SKM-1 treated with dmso at 0.1 percent for 144 hours (cell line): ENCODE data around the gene SH2D4B.

Experiments
- DNase-seq: peaks from one replicate; lab custom pipeline; 2025; ENCODE audit not compliant: unreplicated experiment; lab: John Stamatoyannopoulos, UW

SH2D4B gene

GRCh38 chr10:80503584-80504157, 34.0 kb upstream of the SH2D4B start:
- DNase-seq = no peak

GRCh38 chr10:80504158-80504811, 33.4 kb upstream of the SH2D4B start:
- peak; percentile 66 for DNase-seq

GRCh38 chr10:80504897-80505465, 32.7 kb upstream of the SH2D4B start:
- DNase-seq = no peak

GRCh38 chr10:80506189-80506575, 31.5 kb upstream of the SH2D4B start:
- DNase-seq = no peak

DNA sequence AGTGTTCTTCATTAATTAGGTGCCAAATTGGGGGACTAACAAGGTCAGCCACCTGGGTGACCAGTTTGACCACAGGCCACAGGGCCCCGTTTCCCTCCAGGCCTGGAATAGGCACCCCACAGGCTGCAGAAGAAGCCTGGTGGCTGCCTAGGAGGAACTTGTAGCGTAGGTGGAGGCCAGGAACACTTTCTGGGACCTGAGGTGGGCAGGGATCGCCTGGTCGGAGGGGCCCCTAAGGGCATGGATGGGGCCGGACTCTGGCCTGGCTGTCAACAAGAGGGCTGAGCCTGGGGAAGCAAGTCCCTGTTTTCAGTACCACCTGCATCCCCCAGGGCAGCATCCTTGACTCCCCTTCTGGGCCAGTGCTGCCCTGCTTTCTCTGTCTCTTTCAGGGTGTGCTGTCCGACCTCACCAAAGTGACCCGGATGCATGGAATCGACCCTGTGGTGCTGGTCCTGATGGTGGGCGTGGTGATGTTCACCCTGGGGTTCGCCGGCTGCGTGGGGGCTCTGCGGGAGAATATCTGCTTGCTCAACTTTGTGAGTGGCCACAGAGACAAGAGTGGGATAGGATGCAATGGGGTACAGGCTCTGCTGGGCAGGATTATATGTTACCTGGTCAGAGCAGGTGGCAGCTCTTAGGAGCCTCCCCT, 30.7 kb upstream of the SH2D4B start:
- DNase-seq = no peak

GRCh38 chr10:80509108-80509402, 28.6 kb upstream of the SH2D4B start:
- no peak for DNase-seq

DNA sequence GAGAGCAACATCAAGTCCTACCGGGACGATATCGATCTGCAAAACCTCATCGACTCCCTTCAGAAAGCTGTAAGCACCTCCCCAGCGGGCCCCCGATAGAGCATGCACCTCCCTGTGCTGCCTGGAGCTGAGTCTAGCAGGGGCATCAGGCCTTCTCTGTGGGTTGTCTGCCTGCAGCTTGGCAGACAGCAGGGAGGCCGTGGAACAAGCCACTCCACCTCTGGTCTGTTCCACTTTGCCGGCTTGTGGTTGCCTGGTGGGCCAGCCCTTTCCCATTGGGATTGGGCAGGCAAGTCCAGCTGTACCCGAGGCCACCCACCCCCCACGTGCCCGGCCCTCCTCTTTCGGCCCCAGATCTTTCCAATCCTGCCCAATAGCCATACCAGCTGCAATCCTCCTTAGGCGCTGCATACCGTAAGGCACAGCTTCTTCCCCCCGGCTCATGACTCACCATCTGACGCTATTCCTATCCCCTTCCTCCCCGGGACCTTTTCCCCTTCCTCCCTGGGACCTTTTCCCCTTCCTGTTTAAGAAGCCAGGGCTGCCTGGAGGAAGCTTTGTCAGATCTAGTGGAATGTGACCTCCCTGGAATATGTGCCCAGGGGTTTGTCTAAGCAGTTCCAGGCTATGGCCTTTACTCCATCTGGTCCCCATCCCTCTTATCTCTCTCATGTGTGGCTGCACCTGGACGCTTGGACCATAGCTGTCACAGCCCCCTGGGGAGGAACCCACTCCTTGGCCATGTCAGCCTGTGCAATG, 28.1 kb upstream of the SH2D4B start:
- no peak for DNase-seq

DNA sequence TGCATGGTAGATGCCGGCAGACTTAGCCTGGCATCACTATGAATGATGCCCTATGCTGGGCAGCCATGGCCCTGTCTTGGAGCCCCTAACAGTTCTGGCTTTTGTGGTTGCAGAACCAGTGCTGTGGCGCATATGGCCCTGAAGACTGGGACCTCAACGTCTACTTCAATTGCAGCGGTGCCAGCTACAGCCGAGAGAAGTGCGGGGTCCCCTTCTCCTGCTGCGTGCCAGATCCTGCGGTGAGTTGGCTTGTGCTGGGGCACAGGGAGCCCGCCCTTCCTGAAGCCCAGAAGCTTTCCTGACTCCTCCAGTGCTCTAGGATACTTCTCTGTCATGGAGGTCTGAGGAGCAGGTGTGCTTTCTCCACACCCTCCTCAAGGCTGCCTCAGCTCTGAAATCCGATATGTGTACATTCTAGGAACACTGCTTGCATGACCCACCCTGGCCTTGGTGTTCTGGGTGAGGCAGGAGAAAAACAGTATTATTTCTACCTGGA, 25.6 kb upstream of the SH2D4B start:
- no peak for DNase-seq

- DNase-seq = no peak
These were observed 24.6 kb upstream of the SH2D4B start for GRCh38 chr10:80513106-80513505.

GRCh38 chr10:80515511-80515910, 22.2 kb upstream of the SH2D4B start:
- DNase-seq = no peak

DNA sequence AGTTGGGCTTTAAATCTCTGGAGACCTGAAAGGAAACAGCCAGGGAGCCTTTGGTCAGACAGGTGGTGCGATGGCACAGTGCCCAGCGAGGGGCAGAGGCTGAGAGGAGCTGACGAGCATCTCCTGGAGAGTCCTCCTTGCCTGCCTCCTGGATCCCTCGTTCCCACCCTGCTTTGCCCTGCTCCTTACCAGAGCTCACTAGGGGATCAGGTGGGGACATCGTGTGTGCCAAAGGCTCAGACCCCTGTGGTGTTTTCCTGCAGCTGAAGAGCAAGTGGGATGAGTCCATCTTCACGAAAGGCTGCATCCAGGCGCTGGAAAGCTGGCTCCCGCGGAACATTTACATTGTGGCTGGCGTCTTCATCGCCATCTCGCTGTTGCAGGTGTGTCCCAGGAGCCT, 21.8 kb upstream of the SH2D4B start:
- no peak for DNase-seq

DNA sequence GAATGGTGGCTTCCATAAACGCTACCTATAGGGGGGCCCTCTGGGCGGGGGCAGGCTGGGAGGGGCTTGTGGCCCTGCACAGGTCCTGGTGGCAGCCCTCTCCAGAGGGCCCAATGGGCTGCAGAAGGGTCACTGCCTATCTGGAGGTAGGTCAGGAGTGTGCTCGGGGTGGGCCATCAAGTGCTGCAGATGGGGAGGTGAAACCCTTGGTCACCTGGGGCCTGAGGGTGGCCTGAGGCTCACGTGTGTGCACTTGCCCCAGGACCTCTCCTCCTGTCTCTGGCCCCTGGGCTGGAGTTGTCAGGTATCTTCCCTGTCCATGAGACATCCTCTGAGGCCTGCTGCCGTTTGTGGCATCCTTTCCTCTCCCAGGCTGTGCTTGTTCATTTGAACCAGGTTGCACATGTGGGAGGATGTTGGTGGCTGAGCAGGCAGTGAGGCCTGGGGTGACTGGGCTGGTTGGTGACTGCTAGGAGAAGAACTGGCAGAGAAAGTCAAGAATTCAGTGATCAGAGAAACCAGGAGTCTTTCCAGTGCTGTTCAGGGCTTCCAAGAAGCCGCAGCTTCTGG, 21.1 kb upstream of the SH2D4B start:
- no peak for DNase-seq

DNA sequence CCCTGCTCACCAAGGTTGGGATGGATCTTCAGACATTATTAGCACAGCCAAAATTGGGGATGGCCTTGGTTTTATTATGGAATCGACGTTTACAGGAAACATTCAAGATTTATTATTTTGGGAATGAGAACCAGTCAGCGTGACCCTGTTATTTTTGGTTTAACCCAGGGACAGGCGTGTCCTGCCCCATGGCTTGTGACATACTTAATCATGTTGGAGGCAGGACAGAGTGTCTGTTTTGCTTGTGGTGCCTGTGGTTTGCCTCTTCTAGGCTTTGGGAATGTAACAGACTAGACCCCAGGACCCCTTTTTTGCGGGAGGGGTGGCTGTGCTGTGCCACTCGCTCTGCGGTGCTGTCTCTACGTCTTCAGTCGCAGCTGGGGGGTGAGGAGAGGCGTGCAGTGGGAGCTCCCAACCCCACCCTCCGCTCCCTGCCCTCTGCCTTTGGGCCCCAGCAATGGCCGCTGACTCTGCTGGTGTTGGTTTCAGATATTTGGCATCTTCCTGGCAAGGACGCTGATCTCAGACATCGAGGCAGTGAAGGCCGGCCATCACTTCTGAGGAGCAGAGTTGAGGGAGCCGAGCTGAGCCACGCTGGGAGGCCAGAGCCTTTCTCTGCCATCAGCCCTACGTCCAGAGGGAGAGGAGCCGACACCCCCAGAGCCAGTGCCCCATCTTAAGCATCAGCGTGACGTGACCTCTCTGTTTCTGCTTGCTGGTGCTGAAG, 20.1 kb upstream of the SH2D4B start:
- DNase-seq = no peak

DNA sequence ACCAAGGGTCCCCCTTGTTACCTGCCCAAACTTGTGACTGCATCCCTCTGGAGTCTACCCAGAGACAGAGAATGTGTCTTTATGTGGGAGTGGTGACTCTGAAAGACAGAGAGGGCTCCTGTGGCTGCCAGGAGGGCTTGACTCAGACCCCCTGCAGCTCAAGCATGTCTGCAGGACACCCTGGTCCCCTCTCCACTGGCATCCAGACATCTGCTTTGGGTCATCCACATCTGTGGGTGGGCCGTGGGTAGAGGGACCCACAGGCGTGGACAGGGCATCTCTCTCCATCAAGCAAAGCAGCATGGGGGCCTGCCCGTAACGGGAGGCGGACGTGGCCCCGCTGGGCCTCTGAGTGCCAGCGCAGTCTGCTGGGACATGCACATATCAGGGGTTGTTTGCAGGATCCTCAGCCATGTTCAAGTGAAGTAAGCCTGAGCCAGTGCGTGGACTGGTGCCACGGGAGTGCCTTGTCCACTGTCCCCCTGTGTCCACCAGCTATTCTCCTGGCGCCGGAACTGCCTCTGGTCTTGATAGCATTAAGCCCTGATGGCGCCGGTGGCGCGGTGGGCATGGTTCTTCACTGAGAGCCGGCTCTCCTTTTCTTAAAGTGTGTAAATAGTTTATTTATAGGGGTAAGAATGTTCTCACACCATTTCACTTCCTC, 19.4 kb upstream of the SH2D4B start:
- no peak for DNase-seq

GRCh38 chr10:80518807-80519360, 18.8 kb upstream of the SH2D4B start:
- DNase-seq = no peak

DNA sequence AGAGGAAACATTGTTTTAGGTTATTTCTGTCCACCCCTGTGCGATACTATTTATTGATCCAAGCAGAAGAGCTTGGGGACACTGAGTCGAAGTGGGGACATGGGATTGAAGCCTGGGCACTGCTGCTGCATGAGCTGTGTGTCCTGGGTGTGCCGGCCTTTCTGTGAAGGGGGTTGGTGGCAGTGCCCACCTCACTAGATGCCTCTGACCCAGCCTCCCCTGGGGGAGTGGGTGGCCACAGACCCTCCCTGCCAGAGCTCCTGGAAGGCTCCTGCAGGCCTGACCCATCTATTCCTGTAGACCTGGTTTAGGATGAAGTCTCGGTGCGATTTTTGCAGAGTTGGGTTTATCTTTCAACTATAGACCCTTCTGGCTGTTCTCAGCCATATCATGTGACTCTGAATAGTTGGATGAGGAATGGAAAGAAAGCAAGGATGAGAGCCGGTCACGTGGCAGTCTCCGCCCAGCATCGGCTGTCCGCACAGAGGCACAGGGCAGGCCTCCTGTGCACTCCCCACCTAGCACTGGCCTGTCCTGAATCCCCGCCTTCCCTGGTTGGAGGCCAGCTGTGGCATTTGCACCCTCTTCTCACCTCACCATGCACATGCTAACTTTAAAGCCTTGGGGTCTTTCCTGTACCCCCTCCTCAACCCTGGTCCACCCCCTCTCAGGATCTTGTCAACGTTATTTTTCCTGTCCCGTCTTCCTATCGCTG, 17.6 kb upstream of the SH2D4B start:
- no peak for DNase-seq

- DNase-seq = no peak
These were observed 16.8 kb upstream of the SH2D4B start for GRCh38 chr10:80520661-80521470.

DNA sequence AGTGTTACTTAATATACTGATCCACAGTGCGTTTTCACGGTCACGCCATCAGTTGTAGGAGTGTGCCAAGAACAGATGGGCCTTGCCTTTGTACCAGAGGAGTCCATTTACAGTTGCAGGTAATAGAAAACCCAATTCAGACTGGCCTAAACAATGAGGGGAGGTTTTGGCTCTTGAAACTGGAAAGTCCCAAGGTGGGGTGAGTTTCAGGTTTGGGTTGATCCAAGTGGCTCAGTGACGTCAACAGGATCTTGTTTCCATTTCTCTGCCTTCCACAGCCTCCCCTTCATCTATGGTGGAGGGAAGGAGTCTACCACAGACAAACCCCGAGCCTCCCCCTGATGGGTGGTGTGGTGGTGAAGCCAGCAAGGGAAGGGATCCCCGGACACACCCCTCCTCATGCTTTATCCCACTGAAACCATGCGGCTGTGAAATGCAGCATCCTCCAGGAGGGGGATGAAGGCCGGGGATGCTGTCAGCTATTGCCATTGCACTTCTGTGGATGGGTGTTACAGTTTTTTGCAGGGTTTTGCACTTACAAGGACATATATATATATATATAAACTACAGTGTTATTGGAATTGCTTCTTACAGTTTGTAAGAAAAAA, 14.8 kb upstream of the SH2D4B start:
- no peak for DNase-seq
